ENCODE measurements around the gene IGF2BP1. TPM values are rescaled to one million over a fixed set of nuclear protein-coding genes. Genes with fewer than 3 reads are reported as not detected.

Gene IGF2BP1
- total RNA-seq, 1 donor from 2014 or later: not detected

DNA sequence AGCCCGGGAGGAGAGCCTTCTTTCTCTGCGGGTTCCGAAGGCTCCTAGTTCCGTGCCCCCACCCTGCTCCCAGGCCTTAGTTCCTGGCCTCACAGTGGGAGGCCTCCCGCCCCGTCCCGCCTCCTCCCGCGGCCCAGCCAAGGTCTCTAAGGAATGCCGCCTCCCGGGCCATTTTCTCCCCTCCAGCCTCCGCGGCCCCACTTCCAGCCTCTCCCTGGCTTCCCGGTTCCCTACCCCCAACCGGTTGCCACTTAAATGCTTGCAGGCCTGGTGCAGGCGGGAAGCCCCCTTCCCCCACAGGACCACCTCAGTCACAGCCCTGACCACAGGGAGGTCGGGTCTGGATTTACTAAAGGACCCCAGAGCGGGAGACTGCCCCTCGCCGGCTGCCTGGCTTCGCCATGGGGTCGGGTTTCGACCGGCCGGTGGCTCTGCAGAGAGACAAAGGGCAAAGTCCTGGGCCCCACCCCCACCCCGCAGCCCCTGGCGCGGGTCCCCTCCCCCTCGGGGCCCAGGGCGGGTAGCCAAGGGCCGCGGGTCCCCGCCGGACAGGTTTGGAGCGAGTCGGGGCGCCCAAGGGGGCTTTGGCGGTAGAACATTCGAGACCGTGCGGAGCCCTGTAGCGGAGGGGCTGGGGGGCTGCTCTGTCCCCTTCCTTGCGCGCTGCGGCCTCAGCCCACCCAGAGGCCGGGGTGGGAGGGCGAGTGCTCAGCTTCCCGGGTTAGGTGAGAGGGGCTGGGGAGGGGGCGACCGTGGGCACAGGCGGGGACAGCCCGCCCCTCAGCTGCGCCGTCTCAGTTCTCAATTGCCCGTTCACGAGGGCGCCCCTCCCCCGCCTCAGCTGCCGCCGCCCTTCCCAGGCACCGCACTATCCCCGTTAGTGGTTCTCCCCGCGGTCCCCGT, 16.4 kb downstream of the IGF2BP1 start:
- ATAC-seq: no peak

DNA sequence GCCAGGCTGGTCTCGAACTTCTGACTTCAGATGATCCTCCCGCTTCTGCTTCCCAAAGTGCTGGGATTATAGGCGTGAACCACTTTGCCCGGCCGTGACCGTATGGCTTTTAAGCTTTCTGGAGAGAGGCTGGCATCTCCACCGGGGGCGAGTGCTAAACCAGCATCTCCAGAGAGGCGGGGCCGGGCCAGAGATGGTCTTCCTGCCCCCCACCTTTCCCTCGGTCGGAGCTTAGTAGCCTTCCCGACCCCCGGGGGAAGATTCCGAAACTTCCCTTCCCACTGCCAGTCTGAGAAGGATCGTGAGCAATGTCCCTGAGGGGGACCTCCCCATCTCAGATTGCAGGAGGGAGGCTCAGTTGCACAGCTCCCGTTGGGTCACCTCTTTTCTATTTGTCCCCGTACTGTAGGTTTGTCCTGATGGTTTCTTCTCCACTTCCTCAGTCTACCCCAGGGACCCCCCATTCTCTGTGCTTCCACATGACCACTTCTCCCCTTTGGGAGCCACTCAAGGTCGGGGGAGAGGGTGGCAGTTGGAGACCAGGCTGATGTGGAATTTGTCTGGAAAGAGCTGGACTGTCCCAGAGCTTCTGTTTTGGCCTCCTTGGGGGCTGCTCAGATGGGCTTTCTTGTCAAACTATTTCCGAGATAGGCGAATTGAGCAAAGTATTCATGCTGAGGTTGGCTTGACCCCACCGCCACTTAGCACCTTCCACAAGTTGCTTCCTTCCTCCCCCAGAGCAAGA, 18.2 kb downstream of the IGF2BP1 start:
- intact Hi-C loops (cut with DNase I): no loop called here
- Histone ChIP-seq H3K36me3 (no peaks in the 10 kb centered on the region), H3K27ac (no peak overlapping the region), H3K27me3 (ENCODE audit: low read depth) (peaks cover 73% of the 10 kb centered on the region), H3K4me3 (no peak overlapping the region), H3K4me1 (no peaks in the 10 kb centered on the region), H3K9me3 (no peaks in the 10 kb centered on the region)
- ATAC-seq: no peak
- TF ChIP-seq, protein P1, sequence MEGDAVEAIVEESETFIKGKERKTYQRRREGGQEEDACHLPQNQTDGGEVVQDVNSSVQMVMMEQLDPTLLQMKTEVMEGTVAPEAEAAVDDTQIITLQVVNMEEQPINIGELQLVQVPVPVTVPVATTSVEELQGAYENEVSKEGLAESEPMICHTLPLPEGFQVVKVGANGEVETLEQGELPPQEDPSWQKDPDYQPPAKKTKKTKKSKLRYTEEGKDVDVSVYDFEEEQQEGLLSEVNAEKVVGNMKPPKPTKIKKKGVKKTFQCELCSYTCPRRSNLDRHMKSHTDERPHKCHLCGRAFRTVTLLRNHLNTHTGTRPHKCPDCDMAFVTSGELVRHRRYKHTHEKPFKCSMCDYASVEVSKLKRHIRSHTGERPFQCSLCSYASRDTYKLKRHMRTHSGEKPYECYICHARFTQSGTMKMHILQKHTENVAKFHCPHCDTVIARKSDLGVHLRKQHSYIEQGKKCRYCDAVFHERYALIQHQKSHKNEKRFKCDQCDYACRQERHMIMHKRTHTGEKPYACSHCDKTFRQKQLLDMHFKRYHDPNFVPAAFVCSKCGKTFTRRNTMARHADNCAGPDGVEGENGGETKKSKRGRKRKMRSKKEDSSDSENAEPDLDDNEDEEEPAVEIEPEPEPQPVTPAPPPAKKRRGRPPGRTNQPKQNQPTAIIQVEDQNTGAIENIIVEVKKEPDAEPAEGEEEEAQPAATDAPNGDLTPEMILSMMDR (IDR thresholded peaks at IDR 0.05): no peak
- no peak for DNase-seq

More for the DNA sequence above, 16.4 kb downstream of the IGF2BP1 start:
- H3K4me1 ChIP-seq: no peaks in the 10 kb centered on the region
- DNase-seq: no peak
- TF ChIP-seq, protein P1 (IDR thresholded peaks at IDR 0.05): no peak
- H3K9me3 ChIP-seq: no peaks in the 10 kb centered on the region
- H3K27me3 ChIP-seq (ENCODE audit: low read depth): peaks cover 86% of the 10 kb centered on the region
- no peak overlapping the region for H3K4me3 ChIP-seq
- no peak overlapping the region for H3K27ac ChIP-seq
- no peaks in the 10 kb centered on the region for H3K36me3 ChIP-seq
- intact Hi-C loops (cut with DNase I): no loop called here

DNA sequence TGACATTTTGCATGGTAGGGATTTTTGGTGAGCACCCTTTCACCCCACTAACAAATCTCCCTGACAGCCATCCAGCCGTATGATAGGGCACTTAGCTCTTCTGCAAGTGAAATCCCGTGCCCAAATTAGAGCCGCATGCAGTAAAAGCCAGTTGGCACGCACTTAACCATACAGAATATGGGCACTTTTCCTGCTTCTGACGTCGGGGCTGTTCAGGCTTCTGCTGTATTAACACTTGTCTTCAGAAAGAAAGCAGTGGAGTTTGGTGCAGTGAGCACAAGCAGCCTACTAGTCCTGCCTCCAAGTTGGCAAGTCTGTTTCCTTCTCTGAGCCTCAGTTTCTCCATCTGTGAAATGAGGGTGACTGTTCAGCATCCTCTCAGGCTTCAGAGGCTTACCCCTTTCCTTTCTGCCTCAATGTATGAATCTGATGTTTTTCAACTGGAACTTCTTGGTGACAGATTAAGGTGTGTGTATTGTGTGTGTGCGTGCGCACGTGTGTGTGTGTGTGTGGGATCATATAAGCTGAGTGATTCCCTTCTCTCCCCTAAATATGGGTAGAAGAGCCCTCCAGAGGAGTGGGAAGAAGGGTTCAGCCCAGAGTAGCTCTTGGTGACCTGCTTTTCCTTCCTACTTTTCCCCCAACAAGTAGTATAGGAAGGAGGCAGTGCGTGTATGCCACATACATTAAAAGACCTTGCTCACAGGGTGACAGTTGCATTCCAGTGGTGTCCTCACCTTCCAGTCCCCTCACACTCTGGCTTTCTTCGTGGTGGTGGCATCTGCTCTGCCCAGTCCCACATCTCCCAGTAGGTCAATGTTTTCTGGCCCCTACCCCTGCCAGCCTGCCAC, 19.0 kb downstream of the IGF2BP1 start:
- DNase-seq (no peak), ATAC-seq (no peak)
- Histone ChIP-seq H3K27me3 (ENCODE audit: low read depth) (peaks cover 66% of the 10 kb centered on the region), H3K36me3 (no peaks in the 10 kb centered on the region), H3K9me3 (no peaks in the 10 kb centered on the region), H3K4me1 (no peaks in the 10 kb centered on the region), H3K4me3 (no peak overlapping the region), H3K27ac (no peak overlapping the region)
- intact Hi-C loops (cut with DNase I): no loop called here
- TF ChIP-seq, protein P1 (IDR thresholded peaks at IDR 0.05): no peak

DNA sequence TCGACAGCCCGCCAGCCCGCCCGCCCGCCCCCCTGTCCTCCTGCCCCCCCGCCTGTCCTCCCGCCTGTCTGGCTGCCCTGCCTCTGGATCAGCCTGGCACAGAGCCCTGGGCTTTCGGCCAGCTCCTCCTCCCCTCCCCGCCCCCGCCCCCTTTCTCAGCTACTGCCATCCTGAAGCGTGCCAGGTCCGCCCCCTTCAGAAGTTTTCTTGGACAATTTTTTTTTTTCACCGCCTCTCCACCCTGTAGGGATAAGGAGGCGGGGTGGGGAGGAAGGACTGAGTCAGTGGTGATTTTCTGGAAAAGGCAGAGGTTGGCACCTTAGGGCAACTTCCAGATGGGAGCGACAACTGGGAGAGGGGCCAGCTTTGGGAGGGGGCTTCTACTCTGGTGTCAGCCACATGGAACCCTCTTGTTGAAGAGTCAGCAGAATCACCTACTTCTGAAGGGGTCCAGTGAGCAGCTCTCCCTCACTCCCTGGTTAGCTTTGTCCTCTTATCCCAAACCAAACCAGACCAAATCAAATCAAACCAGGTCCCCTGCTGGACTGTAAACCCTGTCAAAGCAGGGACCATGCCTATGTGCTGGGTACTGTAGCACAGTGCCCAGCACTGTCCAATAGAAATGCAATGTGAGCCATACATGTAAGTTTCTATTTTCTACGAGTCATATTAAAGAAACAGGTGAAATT, 19.7 kb downstream of the IGF2BP1 start:
- Histone ChIP-seq H3K27ac (no peak overlapping the region), H3K9me3 (no peaks in the 10 kb centered on the region), H3K27me3 (ENCODE audit: low read depth) (peaks cover 58% of the 10 kb centered on the region), H3K36me3 (no peaks in the 10 kb centered on the region), H3K4me3 (no peak overlapping the region), H3K4me1 (no peaks in the 10 kb centered on the region)
- TF ChIP-seq, protein P1 (IDR thresholded peaks at IDR 0.05): no peak
- ATAC-seq: peak in 1 of 2 donors; percentile 35
- no peak for DNase-seq
- intact Hi-C loops (cut with DNase I): no loop called here

Data from lower lobe of right lung (tissue), 2 donors.